NCI-H524 (cell line): Measurements from ENCODE around the gene ACKR3.

ENCODE experiments used
- DNase-seq, 2 experiments: peaks; one replicate each; lab custom pipeline; 2025; lab: John Stamatoyannopoulos, UW

The ACKR3 gene

DNA sequence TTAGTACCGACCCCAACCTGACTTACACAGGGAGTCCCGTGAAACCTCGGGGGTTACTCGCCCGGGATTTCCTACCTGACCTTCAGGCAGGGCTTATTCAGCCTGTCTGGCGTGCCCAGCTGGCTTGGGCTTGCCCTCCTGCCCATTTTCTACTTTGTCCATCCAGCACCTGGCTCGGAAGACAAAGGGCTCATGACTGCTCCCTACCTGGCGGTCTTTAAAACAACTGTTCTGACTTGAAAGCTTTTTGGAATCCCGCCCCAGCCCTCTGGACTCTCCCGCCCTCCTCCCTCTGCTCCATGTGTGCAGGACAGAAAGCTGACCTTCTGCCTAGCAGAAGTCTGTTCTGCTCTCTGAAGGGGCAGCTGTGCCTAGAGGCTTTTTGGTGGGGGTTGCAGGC lies 43.1 kb downstream of the ACKR3 start:
- no peak for DNase-seq

- DNase-seq, result peak in 1 of 2 experiments; percentile 35
Observed at GRCh38 chr2:236613612-236614011, 44.0 kb downstream of the ACKR3 start.

- DNase-seq, result peak; percentile 63 to 77
Observed at GRCh38 chr2:236614551-236614950, 44.9 kb downstream of the ACKR3 start.

DNA sequence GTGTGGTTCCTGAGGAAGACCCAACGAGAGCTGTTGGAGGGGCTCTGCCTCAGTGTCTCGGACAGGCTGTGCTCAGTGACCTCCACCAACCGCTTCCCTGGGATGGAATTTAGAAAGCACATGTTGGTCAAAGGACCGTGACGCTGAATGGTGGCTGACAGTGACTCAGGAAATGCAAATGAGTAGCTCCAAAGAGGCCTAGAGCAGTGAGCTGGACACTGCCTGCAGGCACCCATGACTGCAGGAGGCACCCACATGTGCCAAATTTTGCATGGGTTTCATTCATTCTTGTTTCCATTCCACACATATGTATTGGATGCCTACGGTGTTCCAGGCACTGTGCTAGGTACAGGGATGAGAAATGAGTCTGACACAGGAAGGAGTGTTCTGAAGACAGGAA lies 46.4 kb downstream of the ACKR3 start:
- no peak for DNase-seq

DNA sequence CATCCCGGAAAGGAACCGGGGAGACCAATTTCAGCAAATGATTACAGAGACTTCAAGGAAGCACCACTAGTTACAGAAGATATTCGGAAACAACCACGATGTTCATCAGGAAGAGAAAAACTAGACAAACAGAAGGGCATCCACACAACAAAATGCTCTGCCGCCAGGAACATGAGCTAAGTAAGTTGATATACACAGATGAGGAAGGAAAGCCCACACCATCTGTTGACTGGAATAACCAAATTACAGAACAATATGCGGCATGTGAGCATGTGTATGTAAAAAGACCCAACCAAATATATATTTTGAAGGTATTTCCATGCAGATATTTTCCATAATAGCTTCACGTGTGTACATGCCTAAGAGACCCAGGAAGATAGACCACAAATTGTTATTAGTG lies 47.0 kb downstream of the ACKR3 start:
- DNase-seq, result peak; percentile 33 to 81

- no peak for DNase-seq
Observed at GRCh38 chr2:236617221-236617737, 47.7 kb downstream of the ACKR3 start.

GRCh38 chr2:236617796-236618195 lies 48.2 kb downstream of the ACKR3 start:
- no peak for DNase-seq

DNA sequence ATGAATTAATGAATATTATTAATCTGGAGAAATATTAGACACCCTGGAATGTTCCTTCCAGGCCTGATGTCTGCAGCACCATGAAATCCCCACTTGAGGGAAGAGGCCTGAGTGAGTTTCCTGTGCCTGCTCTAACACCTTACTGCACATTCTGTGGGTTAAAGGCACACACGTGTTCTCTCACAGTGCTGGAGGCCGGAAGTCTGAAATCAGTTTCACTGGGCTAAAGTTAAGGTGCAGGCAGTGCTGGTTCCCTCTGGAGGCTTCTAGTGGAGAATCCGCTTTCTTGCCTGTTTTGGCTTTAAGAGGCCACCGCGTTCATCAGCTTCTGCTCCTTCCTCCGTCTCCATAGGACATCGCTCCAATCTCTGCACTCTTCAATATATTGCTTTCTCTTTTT lies 48.7 kb downstream of the ACKR3 start:
- DNase-seq, result no peak

- DNase-seq, result no peak
Observed at GRCh38 chr2:236619910-236620612, 50.4 kb downstream of the ACKR3 start.

GRCh38 chr2:236621786-236622185 lies 52.2 kb downstream of the ACKR3 start:
- no peak for DNase-seq

GRCh38 chr2:236622201-236622600 lies 52.6 kb downstream of the ACKR3 start:
- DNase-seq, result no peak

GRCh38 chr2:236622660-236623059 lies 53.0 kb downstream of the ACKR3 start:
- DNase-seq, result no peak

GRCh38 chr2:236623816-236624215 lies 54.2 kb downstream of the ACKR3 start:
- no peak for DNase-seq

- DNase-seq, result no peak
Observed at GRCh38 chr2:236625156-236625690, 55.6 kb downstream of the ACKR3 start.

- no peak for DNase-seq
Observed at GRCh38 chr2:236626391-236627150, 56.9 kb downstream of the ACKR3 start.

DNA sequence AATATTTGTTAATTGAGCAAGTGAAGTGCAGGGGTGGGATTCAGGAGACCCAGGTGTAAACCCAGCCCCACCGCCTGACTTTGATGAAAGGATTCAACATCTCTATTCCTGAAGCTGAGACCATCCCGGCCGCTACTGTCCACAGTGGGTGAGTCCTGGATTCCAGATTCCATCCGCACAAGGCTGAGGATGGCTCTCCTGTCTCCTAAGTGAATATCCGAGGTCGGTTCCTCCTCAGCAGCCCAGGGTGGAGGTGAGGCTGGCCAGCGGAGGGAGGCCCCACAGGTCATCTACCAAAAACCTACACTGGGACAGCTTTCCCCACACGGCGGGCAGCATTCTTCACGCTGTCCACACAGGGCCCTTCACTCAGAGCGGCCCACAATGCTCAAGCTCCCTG lies 57.6 kb downstream of the ACKR3 start:
- no peak for DNase-seq

DNA sequence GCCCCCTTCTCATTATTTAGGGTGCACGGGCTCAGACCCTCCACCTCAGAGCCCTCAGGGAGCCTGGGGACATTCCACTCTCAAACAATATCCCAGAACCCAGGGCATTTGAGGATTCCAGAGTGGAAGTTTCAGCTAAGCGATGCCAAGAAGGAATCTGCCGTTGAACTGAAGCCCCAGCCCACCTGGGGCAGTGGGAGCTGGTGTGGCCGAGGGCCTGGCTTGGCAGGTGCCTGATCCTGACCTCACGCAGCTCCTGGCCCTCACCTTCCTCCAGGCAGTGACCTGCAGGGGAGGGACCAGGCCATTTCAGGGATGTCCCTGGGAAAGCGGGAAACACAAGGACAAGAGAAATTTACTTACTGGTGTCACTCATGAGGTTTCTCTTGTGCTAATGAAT lies 58.2 kb downstream of the ACKR3 start:
- DNase-seq, result no peak

GRCh38 chr2:236628256-236628901 lies 58.8 kb downstream of the ACKR3 start:
- DNase-seq, result no peak

DNA sequence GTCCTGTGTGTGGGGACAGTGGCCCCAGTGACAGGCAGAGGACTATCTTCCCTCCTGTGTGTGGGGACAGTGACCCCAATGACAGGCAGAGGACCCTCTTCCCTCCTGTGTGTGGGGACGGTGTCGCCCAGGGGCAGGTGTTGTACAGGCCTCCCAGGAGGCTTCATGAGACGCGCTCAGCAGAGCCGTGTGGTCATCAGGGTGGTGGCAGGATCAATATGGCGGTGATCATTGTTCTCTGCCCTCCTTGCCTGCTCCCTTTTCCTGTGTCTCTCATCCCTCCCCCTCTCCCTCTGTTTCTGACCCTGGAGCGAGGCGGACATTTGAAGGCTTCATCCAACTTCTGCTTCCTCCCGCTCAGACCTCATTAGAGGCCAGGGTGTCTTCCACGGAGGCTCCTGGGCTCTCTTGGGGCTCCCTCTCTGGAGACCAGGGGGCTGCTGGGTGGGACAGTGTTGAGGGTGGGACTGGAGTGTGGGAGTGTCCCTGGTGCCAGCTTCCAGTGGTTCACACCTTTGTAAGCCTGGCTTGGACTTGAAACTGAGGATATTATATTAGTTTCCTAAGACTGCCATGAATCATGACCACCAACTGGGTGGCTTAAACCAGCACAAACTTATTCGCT lies 59.5 kb downstream of the ACKR3 start:
- no peak for DNase-seq

- DNase-seq, result no peak
Observed at GRCh38 chr2:236629961-236630872, 60.6 kb downstream of the ACKR3 start.

DNA sequence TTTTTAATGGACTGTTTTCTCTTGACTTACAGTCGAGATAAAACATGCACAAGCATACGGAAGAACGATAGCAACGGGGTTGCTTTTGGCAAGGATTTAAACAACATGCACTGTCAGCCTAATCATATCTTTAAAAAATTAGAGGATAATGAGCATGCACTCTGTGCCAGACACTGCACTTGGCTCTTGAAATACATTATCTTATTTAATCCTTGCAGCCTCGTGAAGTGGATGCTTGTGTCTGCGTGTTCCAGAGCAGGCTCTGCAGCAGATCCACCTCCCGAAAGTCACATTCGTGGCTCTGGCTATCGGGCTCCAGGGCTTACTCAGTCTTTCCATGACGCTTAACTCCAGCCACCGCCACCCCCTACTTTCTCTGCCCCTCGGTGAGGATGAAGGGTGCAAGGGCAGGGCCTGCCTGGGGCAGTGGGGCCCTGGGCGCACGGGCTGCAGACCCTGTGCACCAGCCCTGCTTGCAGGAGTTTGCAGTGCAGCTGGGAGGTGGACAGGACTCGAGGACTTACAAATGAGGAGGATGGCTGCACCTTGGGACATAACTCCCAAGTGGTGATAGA lies 61.7 kb downstream of the ACKR3 start:
- DNase-seq, result peak; percentile 56 to 65
